ENCODE measurements around the gene GLI3.

Gene GLI3

DNA sequence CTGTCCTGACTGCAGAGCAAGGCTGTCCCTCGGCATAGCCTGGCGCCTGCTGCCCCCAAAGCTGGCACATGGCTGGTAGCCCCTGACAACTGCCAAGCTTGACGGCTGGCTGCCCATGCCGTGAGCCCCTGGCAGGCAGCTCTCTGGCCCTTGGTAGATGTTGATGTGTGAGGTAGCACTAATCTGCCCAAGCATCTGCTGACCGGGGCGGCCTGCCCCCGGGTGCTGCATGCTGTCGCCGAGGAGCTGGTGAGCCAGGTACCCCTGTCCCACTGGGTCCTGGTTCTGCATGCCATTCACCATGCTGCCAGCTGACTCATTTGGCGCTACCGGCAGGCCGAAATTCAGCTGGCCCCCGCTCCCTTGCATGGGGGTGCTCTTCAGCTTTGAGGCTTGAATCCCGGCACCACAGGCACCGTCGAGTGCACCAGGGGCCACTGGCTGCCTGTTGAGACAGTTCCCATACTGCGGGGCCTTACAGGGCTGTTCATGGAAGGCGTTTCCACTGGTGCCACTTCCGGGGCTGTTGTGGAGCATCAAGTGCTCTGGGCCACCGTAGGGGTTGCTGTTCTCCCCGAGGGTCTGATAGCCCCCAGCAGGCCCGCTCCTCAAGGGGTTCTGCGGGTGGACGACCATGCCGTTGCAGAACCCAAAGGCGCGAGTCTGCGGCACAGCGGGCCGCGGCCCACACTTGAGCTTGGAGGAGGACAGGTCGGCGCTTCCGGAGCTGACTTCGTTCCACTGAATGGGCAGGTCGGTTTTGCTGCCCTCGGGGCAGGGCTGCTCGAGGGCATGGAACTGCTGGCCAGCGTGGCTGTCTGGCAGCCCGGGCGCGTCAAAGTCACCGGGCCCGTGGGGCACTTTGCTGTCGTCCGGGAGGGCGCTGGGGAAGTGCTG, 271.9 kb downstream of the GLI3 start:
- no peak for DNase-seq

DNA sequence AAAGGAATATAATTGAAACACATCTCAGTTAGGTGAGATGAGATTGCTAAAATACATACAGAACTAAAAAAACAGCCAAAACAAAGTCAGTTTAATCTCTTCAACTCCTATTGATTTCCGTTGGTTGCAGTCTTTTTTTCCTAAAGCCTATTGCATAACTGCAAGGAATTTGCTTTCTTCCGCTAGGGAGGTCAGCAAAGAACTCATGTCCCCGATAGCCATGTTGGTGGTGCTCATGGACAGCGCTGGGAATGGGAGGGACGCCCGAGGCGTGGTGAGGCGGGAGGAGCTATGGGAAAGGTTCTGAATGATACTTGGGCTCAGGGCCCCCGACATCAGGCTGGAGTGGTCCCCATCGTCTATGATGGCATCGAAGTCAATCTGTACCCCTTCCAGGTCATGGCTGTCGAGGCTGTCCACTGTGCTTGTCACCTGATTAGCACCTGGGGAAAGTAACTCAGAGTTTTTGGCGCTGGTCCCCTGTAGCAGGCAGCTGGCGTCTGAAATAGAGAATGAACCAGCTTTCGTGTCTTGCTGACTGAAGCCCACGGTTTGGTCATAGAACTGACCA, 272.7 kb downstream of the GLI3 start:
- DNase-seq = no peak

- DNase-seq = no peak
Observed at GRCh38 chr7:41956705-41957104, 280.3 kb downstream of the GLI3 start.

DNA sequence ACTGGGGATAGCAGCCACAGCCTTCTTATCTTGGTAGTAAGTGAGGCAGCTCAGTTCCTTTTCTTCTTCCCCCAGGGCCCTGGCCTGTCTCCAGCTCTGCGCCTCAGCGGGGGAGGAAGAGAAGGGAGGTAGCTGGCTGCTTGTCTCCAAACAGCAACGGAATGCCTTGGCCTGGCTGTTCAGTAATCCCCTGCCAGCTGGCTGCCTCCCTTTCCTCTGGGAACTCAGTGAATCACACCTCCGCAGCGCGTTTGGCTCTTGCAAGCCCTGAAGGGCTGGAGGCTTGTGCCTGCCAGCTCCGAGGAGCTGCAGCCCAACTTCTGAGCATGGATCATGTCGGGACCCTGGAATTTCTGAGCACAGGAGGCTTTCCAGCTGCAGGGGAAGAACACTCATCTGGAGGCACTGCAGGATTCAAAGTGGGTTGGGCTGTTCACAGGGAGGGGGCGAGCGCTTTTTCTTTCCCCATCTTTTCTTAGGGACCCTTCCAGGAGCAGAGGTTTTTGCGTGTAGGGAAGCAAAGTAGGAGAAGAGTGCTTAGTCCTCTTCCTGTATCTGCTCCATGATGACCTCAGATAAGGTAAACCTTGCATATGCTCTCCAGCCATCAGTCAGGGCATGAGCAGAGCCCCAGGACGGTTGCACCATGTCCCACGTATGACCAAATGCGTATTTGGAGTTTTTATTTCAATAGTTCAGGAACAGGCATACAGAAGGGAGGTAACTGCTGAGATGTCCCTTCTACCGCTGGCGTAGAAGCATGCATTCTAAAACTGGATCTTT, 280.9 kb downstream of the GLI3 start:
- DNase-seq = peak; percentile 59 to 64

- no peak for DNase-seq
Observed at GRCh38 chr7:41955451-41955850, 281.6 kb downstream of the GLI3 start.

- DNase-seq = no peak
Observed at GRCh38 chr7:41954976-41955375, 282.0 kb downstream of the GLI3 start.

DNA sequence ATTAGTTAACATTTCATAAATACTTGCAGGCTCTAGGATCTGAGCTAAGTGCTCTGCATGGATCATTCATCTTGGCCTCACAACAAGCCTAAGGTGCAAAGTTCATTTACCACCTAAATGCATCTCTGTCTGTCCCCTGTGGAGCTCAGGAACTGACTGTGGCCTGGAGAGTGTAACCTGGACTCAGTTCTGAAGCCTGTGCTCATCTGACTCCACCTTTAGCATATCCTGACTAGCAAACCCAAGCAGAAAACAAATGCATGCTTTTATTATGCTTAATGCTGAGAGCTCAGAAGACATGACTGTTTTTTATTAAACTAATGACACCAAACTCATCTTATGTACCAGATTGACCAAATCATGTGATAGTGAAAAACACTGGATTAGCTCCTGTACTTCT, 288.5 kb downstream of the GLI3 start:
- no peak for DNase-seq

GRCh38 chr7:41943094-41943577, 293.9 kb downstream of the GLI3 start:
- DNase-seq = peak; percentile 55 to 88

DNA sequence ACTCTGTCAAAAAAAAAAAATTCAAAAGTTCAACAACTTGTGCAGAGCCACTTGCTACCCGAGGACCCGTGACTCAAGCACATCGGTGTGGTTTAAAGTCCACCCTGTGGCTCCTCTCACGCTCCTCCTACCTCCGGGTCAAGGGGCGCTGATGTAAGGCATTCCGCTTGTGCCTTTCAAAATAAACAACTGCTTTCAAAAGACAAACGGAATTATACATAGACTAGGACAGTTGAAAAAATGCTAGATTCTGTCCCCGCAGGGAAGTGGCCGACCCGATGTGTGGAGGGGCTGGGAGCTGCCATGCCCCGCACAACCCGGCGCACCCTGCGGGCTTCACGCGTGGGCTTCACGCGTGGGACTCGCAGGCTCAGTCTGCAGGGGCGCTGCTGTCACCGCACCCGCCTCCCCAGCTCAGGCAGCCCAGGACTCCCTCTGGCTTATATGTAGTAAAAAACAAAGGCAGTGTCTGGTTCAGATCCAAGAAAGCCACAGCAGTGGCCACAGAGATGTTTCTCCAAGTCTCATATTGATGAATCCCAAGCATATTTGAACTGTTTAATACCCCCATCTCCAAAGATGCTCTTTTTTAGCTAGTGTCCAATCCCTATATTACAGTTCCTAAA, 294.4 kb downstream of the GLI3 start:
- DNase-seq = no peak

DNA sequence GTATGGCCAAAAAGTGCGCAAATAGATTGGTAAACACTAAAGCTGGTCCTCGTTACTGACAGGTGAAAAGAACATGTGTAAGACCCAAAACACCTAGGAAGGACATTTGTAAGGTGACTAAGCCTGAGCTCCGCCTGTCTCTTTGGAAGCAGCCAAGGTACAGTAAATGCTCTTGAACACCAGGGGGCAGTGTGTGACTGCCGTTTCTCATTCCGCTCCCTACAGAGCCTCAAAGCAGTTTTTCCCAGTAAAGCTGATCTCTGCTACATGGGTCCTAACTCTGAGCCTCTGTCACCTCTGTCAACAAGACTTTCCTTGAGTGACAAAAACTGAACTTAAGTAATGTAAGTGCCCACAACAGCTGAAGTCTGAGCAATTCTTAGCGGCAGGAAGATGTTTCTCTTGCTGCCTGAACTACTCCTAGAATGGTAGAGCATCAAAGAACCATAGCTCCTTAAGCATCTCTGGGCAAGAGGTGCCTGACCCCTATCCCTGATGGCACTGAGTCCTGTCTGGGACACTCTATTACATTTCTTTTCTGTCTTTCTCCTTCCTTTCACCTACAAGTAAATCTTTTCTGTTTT, 296.2 kb downstream of the GLI3 start:
- DNase-seq = peak; percentile 63 to 88

GRCh38 chr7:41938371-41938770, 298.6 kb downstream of the GLI3 start:
- DNase-seq = no peak

DNA sequence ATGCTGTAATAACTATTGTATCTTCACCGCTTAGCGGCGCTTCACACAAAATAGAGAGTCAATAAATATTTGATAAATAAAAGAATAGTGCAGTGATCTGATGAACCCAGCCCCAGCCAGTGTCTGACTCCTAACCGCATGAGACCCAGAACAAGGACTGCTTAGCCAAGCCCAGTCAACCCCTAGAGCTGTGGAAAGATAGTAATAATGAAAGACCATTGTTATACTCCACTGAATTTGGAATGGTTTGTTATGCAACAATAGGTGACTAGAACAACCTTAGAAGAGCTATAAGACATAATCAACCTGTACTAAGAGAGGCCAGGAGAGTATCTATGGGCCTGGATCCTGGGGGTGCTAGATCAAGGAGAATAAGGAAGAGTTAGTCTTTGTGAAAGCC, 303.6 kb downstream of the GLI3 start:
- DNase-seq = no peak

- no peak for DNase-seq
Observed at GRCh38 chr7:41931263-41931646, 305.8 kb downstream of the GLI3 start.

DNA sequence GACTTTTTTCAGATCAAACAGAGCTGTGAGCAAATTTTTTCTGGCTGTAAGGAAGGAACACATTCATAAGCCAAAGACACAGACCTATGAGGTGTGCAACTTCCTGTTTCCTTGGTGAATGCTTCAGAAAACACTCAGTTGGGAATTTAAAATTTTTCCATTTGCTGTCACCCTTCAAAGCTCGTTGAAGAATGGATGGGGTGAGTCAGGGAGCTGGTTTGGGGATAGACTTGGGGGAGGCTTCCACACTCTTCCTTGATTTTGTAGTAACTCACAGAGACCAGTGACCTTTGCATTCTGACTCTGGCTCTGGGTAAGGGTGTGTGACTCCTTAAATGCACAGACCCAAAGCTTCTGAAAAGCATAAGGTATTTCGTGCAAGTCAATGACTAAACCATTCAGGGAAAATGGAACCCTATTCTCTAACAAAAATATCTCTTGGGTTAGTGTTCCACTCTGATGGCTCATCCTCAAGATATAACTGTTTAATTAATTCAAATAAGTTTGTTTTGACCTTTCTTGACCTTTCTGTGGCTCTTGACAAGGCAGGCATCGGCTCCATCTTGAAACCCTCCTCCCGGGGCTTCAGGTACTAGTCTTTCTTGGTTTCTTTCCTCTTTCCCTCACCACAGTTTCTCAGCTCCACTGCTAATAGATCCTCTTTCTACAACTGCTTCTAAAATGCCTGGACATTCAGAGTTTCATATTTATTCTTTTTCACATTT, 306.3 kb downstream of the GLI3 start:
- no peak for DNase-seq

- DNase-seq = no peak
Observed at GRCh38 chr7:41928781-41929180, 308.2 kb downstream of the GLI3 start.

GRCh38 chr7:41928166-41928565, 308.8 kb downstream of the GLI3 start:
- DNase-seq = peak; percentile 15 to 32

GRCh38 chr7:41927380-41927779, 309.6 kb downstream of the GLI3 start:
- no peak for DNase-seq

- no peak for DNase-seq
Observed at GRCh38 chr7:41925946-41926345, 311.1 kb downstream of the GLI3 start.

GRCh38 chr7:41924796-41925195, 312.2 kb downstream of the GLI3 start:
- peak; percentile 30 to 50 for DNase-seq

- no peak for DNase-seq
Observed at GRCh38 chr7:41922373-41922772, 314.6 kb downstream of the GLI3 start.

DNA sequence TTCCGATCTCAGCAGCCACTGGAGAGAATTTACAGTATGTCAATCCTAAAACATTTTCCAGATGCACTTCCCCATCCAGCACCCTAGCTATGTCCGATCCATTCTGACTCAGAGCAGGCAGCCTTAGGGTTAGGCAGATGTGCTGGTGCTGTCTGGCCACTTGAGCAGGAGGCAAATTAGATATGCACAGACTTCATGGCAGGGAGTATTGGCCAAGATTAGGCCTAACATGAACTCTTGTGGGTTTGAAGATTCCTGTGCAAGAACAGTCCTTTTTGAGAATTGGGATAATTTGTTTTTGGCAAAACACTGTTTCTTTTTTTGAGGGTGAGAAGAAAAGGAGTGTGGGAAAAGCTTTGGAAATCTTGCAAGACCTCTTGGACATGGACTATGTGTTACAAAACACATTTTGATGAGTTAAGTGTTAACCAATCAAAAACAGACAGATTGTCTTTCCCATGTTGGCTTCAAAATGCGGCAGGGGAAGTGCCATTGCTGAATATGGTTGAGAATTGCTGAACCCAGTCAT, 315.5 kb downstream of the GLI3 start:
- peak; percentile 10 to 22 for DNase-seq

DNA sequence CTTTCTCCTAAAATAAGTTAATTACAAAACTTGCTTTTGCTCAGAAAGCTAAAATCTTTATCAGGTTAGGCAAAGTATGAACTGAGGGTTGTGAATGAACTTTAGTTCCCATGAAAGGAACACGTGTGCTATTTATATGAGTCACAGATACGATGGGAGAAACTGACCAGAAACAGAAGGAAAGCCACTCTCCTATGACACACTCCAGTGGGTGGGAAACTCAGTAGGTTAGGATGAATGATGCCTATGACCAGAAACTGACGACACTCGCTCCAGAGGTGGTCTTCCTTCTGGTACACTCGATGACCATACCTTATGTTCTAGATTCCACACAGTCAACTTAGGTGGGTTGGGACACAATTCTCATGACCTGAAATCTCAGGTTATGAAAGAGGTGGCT, 318.4 kb downstream of the GLI3 start:
- DNase-seq = peak; percentile 16 to 68

Data from inflammatory macrophage treated with lipopolysaccharide for 1 hour (primary cell).